Astrocyte of the spinal cord (primary cell): ENCODE measurements around the gene GLIPR2.

Experiments
- DNase-seq: peaks from one replicate; pipeline ENCODE4 v3.0.0; 2011; ENCODE audit warnings: low read depth, low spot score
- H3K4me3 ChIP-seq: 2 replicates; pipeline ENCODE4 v1.5.1; 2011; ENCODE audit warnings: low read depth, mild to moderate bottlenecking, low read length, moderate library complexity
- CTCF ChIP-seq: IDR thresholded peaks from 2 replicates; pipeline ENCODE4 v1.5.1; 2012; ENCODE audit warnings: low read depth, mild to moderate bottlenecking, low read length, inconsistent platforms
- in situ Hi-C: cut with HindIII; loops from 2 replicates; pipeline ENCODE4 v1.10.0; 2017; ENCODE audit warnings: low sequenced_read_pairs

GLIPR2 gene

GRCh38 chr9:36207546-36208012 lies 71.0 kb downstream of the GLIPR2 start:
- no peak overlapping the region for H3K4me3 ChIP-seq
- peak; percentile 40 for DNase-seq
- TF ChIP-seq CTCF = no peak
- in situ Hi-C loops = no loop called here

GRCh38 chr9:36208521-36209253 lies 72.2 kb downstream of the GLIPR2 start:
- in situ Hi-C loops = no loop called here
- TF ChIP-seq CTCF = no peak
- H3K4me3 ChIP-seq = no peak overlapping the region
- DNase-seq = no peak

- in situ Hi-C loops = no loop called here
- DNase-seq = no peak
- no peak for TF ChIP-seq CTCF
- no peak overlapping the region for H3K4me3 ChIP-seq
Measured at GRCh38 chr9:36210722-36211121, 74.2 kb downstream of the GLIPR2 start.

- in situ Hi-C loops = no loop called here
- DNase-seq = no peak
- no peak overlapping the region for H3K4me3 ChIP-seq
- TF ChIP-seq CTCF = no peak
Measured at GRCh38 chr9:36211510-36211909, 75.0 kb downstream of the GLIPR2 start.

GRCh38 chr9:36213387-36213786 lies 76.9 kb downstream of the GLIPR2 start:
- TF ChIP-seq CTCF = no peak
- in situ Hi-C loops = no loop called here

More at GRCh38 chr9:36213387-36213786, 76.9 kb downstream of the GLIPR2 start:
- no peak for DNase-seq
- H3K4me3 ChIP-seq = no peak overlapping the region
